ENCODE data around the gene RHBDF1.
"Not testable (repeated sequence)": the region's sequence is repeated elsewhere in the genome, so short reads cannot be mapped to it uniquely, and the experiment has no call there.

RHBDF1 gene

DNA sequence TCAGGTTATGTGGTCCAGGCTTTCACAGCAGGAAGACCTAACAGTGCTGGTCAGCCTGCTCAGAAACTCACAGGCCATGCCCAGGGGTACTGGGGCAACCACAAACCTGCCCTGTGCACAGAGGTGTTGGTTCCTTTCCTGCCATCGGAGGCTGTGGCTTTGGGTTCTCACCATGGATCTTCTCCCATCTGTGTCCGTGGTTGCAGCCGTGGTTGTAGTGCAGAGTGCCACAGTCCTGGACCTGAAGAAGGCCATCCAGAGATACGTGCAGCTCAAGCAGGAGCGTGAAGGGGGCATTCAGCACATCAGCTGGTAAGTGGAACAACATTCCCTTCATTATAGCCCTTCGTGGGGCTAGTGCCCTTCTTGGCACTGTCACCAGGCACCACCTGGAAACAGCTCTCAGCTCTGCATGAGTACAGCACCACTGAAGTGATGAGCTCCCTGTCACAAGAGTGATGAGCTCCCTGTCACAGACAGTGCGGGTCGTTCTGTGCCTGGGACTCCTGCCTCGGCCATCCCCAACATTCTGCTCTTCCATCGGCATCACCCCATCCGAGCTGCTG is 16.8 kb downstream of the RHBDF1 start:
- H3K4me3 ChIP-seq = no peak overlapping the region; a peak in 1 of 20 replicates
- H3K4me1 ChIP-seq = peaks cover 35 to 46% (median 39%) of the 10 kb centered on the region in 10 experiments
- no peaks in the 10 kb centered on the region for H3K9me3 ChIP-seq (replicated peaks in 1 of 11)
- H3K4me2 ChIP-seq = peak overlapping the region in 10 of 11 experiments; percentile 83 to 98 (median 94); a peak in 11 of 22 replicates
- H3K27me3 ChIP-seq = no peaks in the 10 kb centered on the region
- no peak for TF ChIP-seq Cebpa-rat (IDR thresholded peaks at IDR 0.05)
- peaks cover 48 to 70% (median 59%) of the 10 kb centered on the region in 11 experiments for H3K36me3 ChIP-seq
- no peak overlapping the region for H3K27ac ChIP-seq
- H3K9ac ChIP-seq = peak overlapping the region in 4 of 11 experiments; percentile 83 to 91 (median 88); a peak in 6 of 22 replicates
- peaks cover 0 to 75% (median 43%) of the 10 kb centered on the region in 11 experiments; a peak in 18 of 22 replicates for H4K20me1 ChIP-seq

DNA sequence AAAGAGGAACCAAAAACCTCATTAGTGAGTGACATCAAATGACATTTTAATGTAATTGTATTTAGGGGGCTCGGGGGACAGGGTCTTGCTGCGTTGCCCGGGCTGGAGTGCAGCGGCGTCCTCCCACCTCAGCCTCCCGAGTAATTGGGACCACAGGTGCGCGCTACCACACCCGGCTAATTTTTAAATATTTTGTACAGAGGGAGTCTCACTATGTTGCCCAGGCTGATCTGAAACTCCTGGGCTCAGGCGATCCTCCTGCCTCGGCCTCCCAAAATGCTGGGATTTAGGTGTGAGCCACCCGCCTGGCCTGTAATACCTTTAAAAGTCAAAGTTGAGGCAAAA is 18.2 kb downstream of the RHBDF1 start:
- TF ChIP-seq Cebpa-rat (IDR thresholded peaks at IDR 0.05) = no peak
- peak overlapping the region; percentile 79 to 98 (median 94) for H3K4me2 ChIP-seq
- H3K27ac ChIP-seq = peak overlapping the region in 10 of 11 experiments; percentile 60 to 88 (median 84); a peak in 20 of 22 replicates
- peak overlapping the region; percentile 69 to 93 (median 78) for H3K4me3 ChIP-seq
- peaks cover 0 to 79% (median 51%) of the 10 kb centered on the region in 11 experiments; a peak in 18 of 22 replicates for H4K20me1 ChIP-seq
- peaks cover 45 to 72% (median 66%) of the 10 kb centered on the region in 11 experiments for H3K36me3 ChIP-seq
- peak overlapping the region; percentile 82 to 91 (median 85) for H3K9ac ChIP-seq
- no peaks in the 10 kb centered on the region for H3K27me3 ChIP-seq
- no peaks in the 10 kb centered on the region for H3K9me3 ChIP-seq (replicated peaks in 1 of 11)
- peaks cover 35 to 51% (median 43%) of the 10 kb centered on the region in 10 experiments for H3K4me1 ChIP-seq

DNA sequence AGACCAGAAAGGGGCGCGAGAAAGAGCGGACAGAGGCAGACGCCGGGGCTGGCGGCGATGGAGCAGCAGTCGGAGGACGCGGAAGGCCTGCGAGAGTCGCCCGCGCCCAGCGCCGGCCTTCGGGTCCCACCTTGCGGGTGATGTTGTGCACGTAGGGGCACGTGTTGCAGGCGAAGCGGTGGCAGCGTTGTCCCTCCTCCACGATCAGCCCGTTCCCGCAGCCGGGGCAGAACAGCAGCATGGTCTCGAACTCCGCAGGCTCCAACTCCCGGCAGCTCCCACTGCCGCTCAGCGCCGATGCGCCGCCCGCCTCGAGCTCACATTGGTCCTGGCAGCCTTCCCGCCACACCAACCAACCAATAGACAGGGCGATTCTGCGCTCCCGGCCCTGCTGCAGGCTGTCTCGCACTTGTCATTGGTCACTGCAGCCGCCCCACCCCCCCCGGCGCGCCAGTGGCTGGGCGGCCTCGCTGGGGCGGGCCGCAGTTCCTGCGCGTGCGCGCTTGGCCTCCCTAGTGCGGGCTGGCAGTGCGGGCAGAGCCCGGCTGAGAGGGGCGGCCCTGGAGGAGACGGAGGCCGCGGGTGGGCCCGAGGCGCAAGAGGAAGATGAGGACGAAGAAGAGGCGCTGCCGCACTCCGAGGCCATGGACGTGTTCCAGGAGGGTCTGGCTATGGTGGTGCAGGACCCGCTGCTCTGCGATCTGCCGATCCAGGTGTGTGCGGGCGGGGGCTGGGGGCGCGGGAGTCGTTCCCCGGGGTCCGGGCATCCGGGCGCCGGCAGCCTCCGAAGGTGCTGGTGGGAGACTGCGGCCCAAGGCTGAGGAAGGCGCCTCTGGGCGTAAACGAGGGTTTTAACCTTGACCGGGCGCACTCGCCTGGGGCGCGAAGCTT is 18.8 kb downstream of the RHBDF1 start, which contains the start of the genes POLR3K and SNRNP25:
TSS of gene POLR3K (minus strand) at position 263 of the 891 bp plus-strand sequence. CDS start at position 241, 22 bp downstream.
TSS of gene SNRNP25 (plus strand) at position 483 of the 891 bp plus-strand sequence. CDS start at position 672, 189 bp downstream.
- peak within 1 kb of the TSS; percentile 82 to 91 (median 85) for H3K9ac ChIP-seq
- H3K36me3 ChIP-seq = peaks cover 38 to 72% (median 68%) of the 10 kb centered on the region in 11 experiments
- peak within 1 kb of the TSS; percentile 79 to 98 (median 94) for H3K4me2 ChIP-seq
- H4K20me1 ChIP-seq = peaks cover 0 to 80% (median 56%) of the 10 kb centered on the region in 11 experiments; a peak in 18 of 22 replicates
- peak within 1 kb of the TSS; percentile 69 to 93 (median 78) for H3K4me3 ChIP-seq
- H3K27ac ChIP-seq = peak within 1 kb of the TSS in 10 of 11 experiments; percentile 60 to 88 (median 84); a peak in 21 of 22 replicates
- TF ChIP-seq Cebpa-rat (IDR thresholded peaks at IDR 0.05) = no peak
- H3K4me1 ChIP-seq = peaks cover 35 to 51% (median 43%) of the 10 kb centered on the region in 10 experiments
- H3K27me3 ChIP-seq = no peaks in the 10 kb centered on the region
- H3K9me3 ChIP-seq (replicated peaks in 1 of 11) = no peaks in the 10 kb centered on the region

DNA sequence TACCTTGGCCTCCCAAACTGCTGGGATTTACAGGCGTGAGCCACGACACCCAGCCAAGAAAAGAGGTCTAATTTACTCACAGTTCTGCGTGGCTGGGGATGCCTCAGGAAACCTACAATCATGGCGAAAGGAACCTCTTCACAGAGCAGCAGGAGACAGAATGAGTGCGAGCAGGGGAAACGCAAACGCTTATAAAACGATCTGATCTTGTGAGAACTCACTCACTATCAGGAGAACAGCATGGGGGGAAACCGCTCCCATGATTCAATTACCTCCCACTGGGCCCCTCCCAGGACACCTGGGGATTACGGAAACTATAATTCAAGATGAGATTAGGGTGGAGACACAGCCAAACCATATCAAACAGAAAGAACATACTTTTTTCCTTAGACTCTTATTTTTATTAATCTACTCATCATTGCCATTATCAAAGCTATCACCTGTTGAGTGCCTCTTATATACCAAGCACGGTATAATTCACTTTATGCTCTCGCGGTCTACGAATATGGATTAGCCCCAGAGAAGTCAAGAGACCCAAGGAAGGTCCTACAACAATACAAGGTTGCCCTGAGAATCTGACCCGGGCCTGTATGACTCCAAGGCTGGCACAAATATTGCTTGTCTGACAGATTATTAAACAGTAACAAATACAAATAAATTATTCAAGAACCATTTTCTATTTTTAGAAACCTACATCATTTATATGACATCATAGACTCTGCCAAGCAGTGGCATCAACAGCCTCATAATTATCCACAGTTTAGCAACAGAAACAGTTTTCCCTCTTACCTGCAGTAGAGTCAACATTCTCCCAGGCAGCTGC is 21.5 kb downstream of the RHBDF1 start:
- peaks cover 28 to 72% (median 65%) of the 10 kb centered on the region in 11 experiments for H3K36me3 ChIP-seq
- H3K4me1 ChIP-seq = peaks cover 35 to 58% (median 40%) of the 10 kb centered on the region in 10 experiments
- H3K27ac ChIP-seq = no peak overlapping the region
- H3K27me3 ChIP-seq = no peaks in the 10 kb centered on the region
- peak overlapping the region in 8 of 10 experiments; percentile 69 to 93 (median 78); a peak in 11 of 20 replicates for H3K4me3 ChIP-seq
- H4K20me1 ChIP-seq = peaks cover 0 to 88% (median 66%) of the 10 kb centered on the region in 11 experiments; a peak in 18 of 22 replicates
- H3K9me3 ChIP-seq (replicated peaks in 1 of 11) = no peaks in the 10 kb centered on the region
- peak overlapping the region in 7 of 11 experiments; percentile 1 to 84 (median 15); a peak in 6 of 22 replicates for H3K9ac ChIP-seq
- TF ChIP-seq Cebpa-rat (IDR thresholded peaks at IDR 0.05) = no peak
- peak overlapping the region; percentile 54 to 95 (median 70); a peak in 21 of 22 replicates for H3K4me2 ChIP-seq

DNA sequence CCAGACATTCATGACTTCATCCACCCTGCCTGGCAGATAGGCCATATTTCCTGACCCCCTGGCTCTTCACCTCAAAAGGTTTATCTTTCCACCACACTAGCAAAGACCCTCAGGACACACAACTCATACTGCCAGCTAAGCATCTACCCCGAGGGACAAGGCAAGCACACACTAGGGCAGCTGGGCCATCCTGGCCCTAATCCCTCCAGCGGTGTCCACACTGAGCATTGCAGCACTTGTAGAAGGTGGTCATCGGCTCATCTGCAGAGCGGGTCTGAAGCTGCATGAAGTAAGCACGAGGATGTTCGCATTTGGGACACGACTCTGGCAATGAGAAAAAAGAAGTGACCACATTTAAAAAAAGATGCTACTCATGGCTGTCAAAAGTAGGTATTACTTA is 25.2 kb downstream of the RHBDF1 start:
- Histone ChIP-seq H3K36me3 (peaks cover 51 to 98% (median 92%) of the 10 kb centered on the region in 11 experiments), H3K4me3 (no peak overlapping the region), H3K9ac (peak overlapping the region in 2 of 11 experiments; percentile 12 to 22; a peak in 1 of 22 replicates), H3K4me1 (peaks cover 29 to 66% (median 43%) of the 10 kb centered on the region in 10 experiments), H3K27me3 (no peaks in the 10 kb centered on the region), H4K20me1 (peaks cover 0 to 96% (median 64%) of the 10 kb centered on the region in 11 experiments; a peak in 18 of 22 replicates), H3K9me3 (replicated peaks in 1 of 11) (peaks cover 0 to 6% (median 0%) of the 10 kb centered on the region in 11 experiments; a peak in 1 of 22 replicates), H3K4me2 (no peak overlapping the region), H3K27ac (no peak overlapping the region)
- no peak for TF ChIP-seq Cebpa-rat (IDR thresholded peaks at IDR 0.05)

DNA sequence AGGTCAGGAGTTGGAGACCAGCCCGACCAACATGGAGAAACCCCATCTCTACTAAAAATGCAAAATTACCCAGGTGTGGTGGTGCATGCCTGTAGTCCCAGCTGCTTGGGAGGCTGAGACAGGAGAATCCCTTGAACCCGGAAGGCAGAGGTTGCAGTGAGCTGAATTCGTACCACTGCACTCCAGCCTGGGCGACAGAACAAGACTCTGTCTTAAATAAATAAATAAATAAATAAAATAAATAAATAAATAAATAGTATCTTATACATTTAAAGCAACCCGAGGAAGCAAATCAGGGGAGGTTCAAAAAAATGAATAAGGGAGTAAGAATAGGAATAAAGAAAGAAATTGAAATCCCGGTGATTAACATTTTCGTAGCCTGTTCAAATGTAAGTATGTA is 25.9 kb downstream of the RHBDF1 start:
- H3K36me3 ChIP-seq = peaks cover 54 to 100% (median 96%) of the 10 kb centered on the region in 11 experiments
- H4K20me1 ChIP-seq = peaks cover 0 to 96% (median 57%) of the 10 kb centered on the region in 11 experiments; a peak in 18 of 22 replicates
- peaks cover 0 to 11% (median 0%) of the 10 kb centered on the region in 11 experiments; a peak in 3 of 22 replicates for H3K9me3 ChIP-seq (replicated peaks in 1 of 11)
- peaks cover 22 to 64% (median 40%) of the 10 kb centered on the region in 10 experiments for H3K4me1 ChIP-seq
- H3K4me3 ChIP-seq, H3K4me2 ChIP-seq, H3K9ac ChIP-seq, H3K27ac ChIP-seq, H3K27me3 ChIP-seq: not testable (repeated sequence)

DNA sequence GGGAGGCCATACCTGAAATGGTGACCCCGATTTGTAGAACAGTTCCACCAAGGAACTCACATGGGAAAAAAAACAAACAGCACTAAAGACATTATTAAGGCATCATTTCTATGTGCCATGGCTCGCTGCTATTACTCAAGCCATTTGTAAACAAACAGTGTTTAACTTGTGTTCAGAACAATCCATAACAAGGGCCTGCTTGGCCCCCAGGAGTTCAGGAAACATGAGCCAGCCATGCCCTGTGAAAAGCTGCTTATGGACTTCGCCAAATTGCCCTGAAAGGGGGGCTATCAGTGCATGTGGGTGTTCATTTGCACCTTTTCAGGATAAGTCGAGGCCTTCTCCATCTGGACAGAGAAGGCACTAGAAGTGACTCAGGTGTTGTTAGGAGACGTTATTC is 27.0 kb downstream of the RHBDF1 start:
- Histone ChIP-seq H3K4me3 (no peak overlapping the region), H3K36me3 (peaks cover 46 to 100% (median 96%) of the 10 kb centered on the region in 11 experiments)

More for the DNA sequence above, 27.0 kb downstream of the RHBDF1 start:
- TF ChIP-seq Cebpa-rat (IDR thresholded peaks at IDR 0.05) = no peak
- H4K20me1 ChIP-seq = peaks cover 0 to 88% (median 46%) of the 10 kb centered on the region in 11 experiments; a peak in 16 of 22 replicates
- no peaks in the 10 kb centered on the region for H3K27me3 ChIP-seq
- H3K9ac ChIP-seq = no peak overlapping the region; a peak in 1 of 22 replicates
- peaks cover 13 to 56% (median 30%) of the 10 kb centered on the region in 10 experiments for H3K4me1 ChIP-seq
- no peak overlapping the region for H3K27ac ChIP-seq
- H3K4me2 ChIP-seq = no peak overlapping the region
- peaks cover 0 to 11% (median 0%) of the 10 kb centered on the region in 11 experiments; a peak in 3 of 22 replicates for H3K9me3 ChIP-seq (replicated peaks in 1 of 11)

All from BLaER1 treated with 17β-estradiol and CSF1 and Interleukin-3, amounts not matched to agents 10 nM and 100 nM (cell line).